DOHH2 (cell line): ENCODE data around the gene MILR1.

ENCODE experiments used
- H3F3A ChIP-seq: fragments of 200-600 bp; sonication (generic), shearing (Covaris generic); 2 replicates; pipeline ENCODE4 v1.6.0; 2016; ENCODE audit warnings: antibody characterized with exemption, mild to moderate bottlenecking; ENCODE audit not compliant: control insufficient read depth, insufficient read depth
- H3K27ac ChIP-seq: fragments of 200-600 bp; sonication (generic); 2 replicates; pipeline ENCODE4 v1.5.1; 2014; ENCODE audit warnings: low read depth, mild to moderate bottlenecking, low read length, moderate library complexity
- H3K27me3 ChIP-seq: fragments of 200-600 bp; sonication (generic); 2 replicates; pipeline ENCODE4 v1.6.1; 2014; ENCODE audit warnings: mild to moderate bottlenecking, low read length, mixed read lengths; ENCODE audit not compliant: control insufficient read depth
- H3K36me3 ChIP-seq: fragments of 200-600 bp; sonication (generic); 2 replicates; pipeline ENCODE4 v1.6.1; 2014; ENCODE audit warnings: mild to moderate bottlenecking, low read length, moderate library complexity, mixed read lengths; ENCODE audit not compliant: control insufficient read depth
- H3K4me1 ChIP-seq: fragments of 200-600 bp; sonication (generic); 2 replicates; pipeline ENCODE4 v1.6.1; 2014; ENCODE audit warnings: mild to moderate bottlenecking, low read length, mixed read lengths; ENCODE audit not compliant: control insufficient read depth
- H3K4me2 ChIP-seq: fragments of 200-600 bp; sonication (generic); 2 replicates; pipeline ENCODE4 v1.6.0; 2014; ENCODE audit warnings: mild to moderate bottlenecking, low read length, moderate library complexity
- H3K4me3 ChIP-seq: fragments of 200-600 bp; sonication (generic); 2 replicates; pipeline ENCODE4 v1.5.1; 2014; ENCODE audit warnings: mild to moderate bottlenecking, low read length, mixed read lengths
- H3K79me2 ChIP-seq: fragments of 200-600 bp; sonication (generic); 2 replicates; pipeline ENCODE4 v1.6.1; 2014; ENCODE audit warnings: mild to moderate bottlenecking, low read length, mixed read lengths; ENCODE audit not compliant: control insufficient read depth
- H3K9me2 ChIP-seq: fragments of 200-600 bp; sonication (generic); replicated peaks from 2 replicates; pipeline ENCODE4 v1.6.1; 2014; ENCODE audit warnings: mild to moderate bottlenecking, low read length, mixed read lengths; ENCODE audit not compliant: control insufficient read depth
- H3K9me3 ChIP-seq: fragments of 200-600 bp; sonication (generic); 2 replicates; pipeline ENCODE4 v1.6.1; 2014; ENCODE audit warnings: antibody characterized with exemption, low read length, mixed read lengths; ENCODE audit not compliant: control insufficient read depth, insufficient read depth
- H4K20me1 ChIP-seq: fragments of 200-600 bp; sonication (generic); 2 replicates; pipeline ENCODE4 v1.6.0; 2014; ENCODE audit warnings: low read depth, mild to moderate bottlenecking, antibody characterized with exemption, low read length, moderate library complexity; ENCODE audit not compliant: control insufficient read depth, insufficient read depth
- EZH2phosphoT487 ChIP-seq: fragments of 200-600 bp; sonication (generic); IDR thresholded peaks from 2 replicates; pipeline ENCODE4 v1.6.1; 2017; ENCODE audit warnings: borderline replicate concordance, mild to moderate bottlenecking, antibody characterized with exemption, low read length, moderate library complexity, mixed read lengths
- TF ChIP-seq, protein P1 (sequence below): fragments of 200-600 bp; sonication (generic); IDR thresholded peaks from one replicate; pipeline ENCODE4 v1.5.1; 2014; ENCODE audit warnings: antibody characterized with exemption, mild to moderate bottlenecking, low read depth, low read length; ENCODE audit not compliant: poor library complexity, severe bottlenecking

MILR1 gene

DNA sequence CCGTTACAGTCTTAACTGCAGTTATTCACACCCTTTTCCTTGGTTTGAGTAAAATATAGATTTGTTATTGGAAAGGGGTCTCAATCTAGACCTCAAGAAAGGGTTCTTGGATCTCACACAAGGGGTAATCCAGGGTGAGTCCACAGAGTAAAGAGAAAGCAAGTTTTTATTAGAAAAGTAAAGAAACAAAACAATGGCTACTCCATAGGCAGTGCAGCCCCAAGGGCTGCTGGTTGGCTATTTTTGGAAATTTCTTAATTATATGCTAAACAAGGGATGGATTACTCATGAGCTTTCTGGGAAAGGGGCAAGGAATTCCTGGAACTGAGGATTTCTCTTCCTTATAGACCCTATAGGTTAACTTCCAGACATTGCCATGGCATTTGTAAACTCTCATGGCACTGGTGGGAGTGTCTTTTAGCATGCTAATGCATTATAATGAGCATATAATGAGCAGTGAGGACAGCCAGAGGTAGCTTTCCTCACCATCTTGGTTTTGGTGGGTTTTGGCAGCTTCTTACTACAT lies 24.5 kb upstream of the MILR1 start:
- H3K36me3 ChIP-seq = no peaks in the 10 kb centered on the region
- no peaks in the 10 kb centered on the region for H4K20me1 ChIP-seq
- no peak overlapping the region for H3K27ac ChIP-seq
- H3K9me2 ChIP-seq = no peaks in the 10 kb centered on the region
- H3F3A ChIP-seq = no peaks in the 10 kb centered on the region
- H3K9me3 ChIP-seq = no peaks in the 10 kb centered on the region
- no peak overlapping the region for H3K4me3 ChIP-seq
- no peaks in the 10 kb centered on the region for H3K79me2 ChIP-seq
- no peaks in the 10 kb centered on the region for H3K27me3 ChIP-seq
- peaks cover 12% of the 10 kb centered on the region for H3K4me1 ChIP-seq
- TF ChIP-seq, protein P1, sequence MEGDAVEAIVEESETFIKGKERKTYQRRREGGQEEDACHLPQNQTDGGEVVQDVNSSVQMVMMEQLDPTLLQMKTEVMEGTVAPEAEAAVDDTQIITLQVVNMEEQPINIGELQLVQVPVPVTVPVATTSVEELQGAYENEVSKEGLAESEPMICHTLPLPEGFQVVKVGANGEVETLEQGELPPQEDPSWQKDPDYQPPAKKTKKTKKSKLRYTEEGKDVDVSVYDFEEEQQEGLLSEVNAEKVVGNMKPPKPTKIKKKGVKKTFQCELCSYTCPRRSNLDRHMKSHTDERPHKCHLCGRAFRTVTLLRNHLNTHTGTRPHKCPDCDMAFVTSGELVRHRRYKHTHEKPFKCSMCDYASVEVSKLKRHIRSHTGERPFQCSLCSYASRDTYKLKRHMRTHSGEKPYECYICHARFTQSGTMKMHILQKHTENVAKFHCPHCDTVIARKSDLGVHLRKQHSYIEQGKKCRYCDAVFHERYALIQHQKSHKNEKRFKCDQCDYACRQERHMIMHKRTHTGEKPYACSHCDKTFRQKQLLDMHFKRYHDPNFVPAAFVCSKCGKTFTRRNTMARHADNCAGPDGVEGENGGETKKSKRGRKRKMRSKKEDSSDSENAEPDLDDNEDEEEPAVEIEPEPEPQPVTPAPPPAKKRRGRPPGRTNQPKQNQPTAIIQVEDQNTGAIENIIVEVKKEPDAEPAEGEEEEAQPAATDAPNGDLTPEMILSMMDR = no peak
- no peak for TF ChIP-seq EZH2phosphoT487
- no peak overlapping the region for H3K4me2 ChIP-seq

DNA sequence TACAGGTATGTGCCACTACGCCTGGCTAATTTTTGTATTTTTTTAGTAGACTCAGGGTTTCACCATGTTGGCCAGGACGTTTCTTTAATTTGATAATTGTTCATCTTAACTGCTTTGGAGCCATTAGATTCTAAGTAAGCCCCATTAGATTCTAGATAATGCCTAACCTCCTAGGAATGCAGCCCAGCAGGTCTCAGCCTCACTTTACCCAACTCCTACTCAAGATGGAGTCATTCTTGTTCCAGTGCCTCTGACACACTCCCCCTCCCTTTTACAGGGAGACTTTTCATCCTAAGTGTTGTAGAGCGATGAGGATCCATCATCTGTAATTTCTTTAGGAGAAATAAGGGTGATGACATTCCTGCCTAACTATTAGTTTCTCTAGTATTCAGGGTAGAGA lies 23.7 kb upstream of the MILR1 start:
- no peaks in the 10 kb centered on the region for H4K20me1 ChIP-seq
- H3K4me1 ChIP-seq = peaks cover 9% of the 10 kb centered on the region
- no peak overlapping the region for H3K27ac ChIP-seq
- no peaks in the 10 kb centered on the region for H3K9me2 ChIP-seq
- no peak overlapping the region for H3K4me3 ChIP-seq
- no peaks in the 10 kb centered on the region for H3K36me3 ChIP-seq
- no peaks in the 10 kb centered on the region for H3K79me2 ChIP-seq
- no peak overlapping the region for H3K4me2 ChIP-seq
- no peaks in the 10 kb centered on the region for H3K9me3 ChIP-seq
- TF ChIP-seq, protein P1 = no peak
- no peak for TF ChIP-seq EZH2phosphoT487
- no peaks in the 10 kb centered on the region for H3K27me3 ChIP-seq
- no peaks in the 10 kb centered on the region for H3F3A ChIP-seq

DNA sequence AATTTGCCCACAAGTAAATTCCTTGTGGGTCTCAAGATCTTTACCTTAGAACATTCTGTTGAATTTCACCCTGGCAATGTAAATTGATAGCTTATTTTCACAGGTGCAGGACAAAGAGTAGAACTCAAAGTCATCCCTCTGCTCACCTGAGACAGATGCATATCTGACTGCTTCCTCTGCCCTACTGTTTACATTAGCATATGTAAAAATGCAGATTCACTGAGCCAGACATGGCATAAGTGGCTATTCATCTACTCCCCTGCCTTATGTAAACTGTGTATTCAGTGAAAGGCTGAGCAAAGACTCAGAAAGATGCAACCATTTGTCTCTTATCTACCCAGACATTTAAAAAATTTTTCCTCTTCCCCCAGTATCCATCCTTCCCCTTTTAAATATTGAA lies 22.3 kb upstream of the MILR1 start:
- Histone ChIP-seq H3K4me1 (0 out of 2 replicates have a peak, but pooled peaks cover 3% of the 10 kb centered on the region), H3K27ac (no peak overlapping the region)
- TF ChIP-seq, protein P1 = no peak
- no peak for TF ChIP-seq EZH2phosphoT487

More for the DNA sequence above, 22.3 kb upstream of the MILR1 start:
- Histone ChIP-seq H3K9me2 (no peaks in the 10 kb centered on the region), H3K79me2 (no peaks in the 10 kb centered on the region), H3K27me3 (no peaks in the 10 kb centered on the region), H3K4me2 (no peak overlapping the region), H3F3A (no peaks in the 10 kb centered on the region), H3K36me3 (no peaks in the 10 kb centered on the region), H3K9me3 (no peaks in the 10 kb centered on the region), H4K20me1 (no peaks in the 10 kb centered on the region), H3K4me3 (no peak overlapping the region)
